ENCODE data around the gene MRPL55. TPM values are rescaled to one million over a fixed set of nuclear protein-coding genes. Genes with fewer than 3 reads are reported as not detected.

MRPL55 gene
- total and polyA plus RNA-seq, 2 of the 4 experiments (the other 2 are of a cell fraction), result 48.9 to 95.4 TPM

- Histone ChIP-seq H3K27ac (ENCODE audit: insufficient read depth, low read length) (no peak overlapping the region), H3K36me3 (ENCODE audit: control insufficient read depth, insufficient read depth, low read length) (peaks cover 13% of the 10 kb centered on the region), H2AK9ac (replicated peaks; ENCODE audit: low read depth, low read length, poor library complexity) (no peak overlapping the region), H3K18ac (ENCODE audit: low read depth, low read length) (no peak overlapping the region), H4K91ac (ENCODE audit: insufficient read depth, low read depth, low read length) (no peak overlapping the region), H3K4me2 (ENCODE audit: low read depth, low read length) (peak overlapping the region; percentile 72), H3K27me3 (ENCODE audit: control insufficient read depth, insufficient read depth, low read length) (no peaks in the 10 kb centered on the region), H3K56ac (ENCODE audit: extremely low read depth, insufficient read depth, low read length) (no peak overlapping the region), H2BK5ac (ENCODE audit: low read depth, low read length, poor library complexity, severe bottlenecking) (no peak overlapping the region), H4K8ac (ENCODE audit: low read depth in 2 of 2, low read length in 2 of 2) (no peak overlapping the region), H4K20me1 (ENCODE audit: insufficient read depth, low read length) (no peaks in the 10 kb centered on the region), H3K23ac (ENCODE audit: low read depth, low read length) (no peak overlapping the region), H3K4ac (ENCODE audit: low read depth, low read length) (no peak overlapping the region), H3K9me1 (ENCODE audit: insufficient read depth, low read length) (no peaks in the 10 kb centered on the region), H2AFZ (replicated peaks; ENCODE audit: low read length, poor library complexity) (no peak overlapping the region), H3K9me3 (ENCODE audit: control insufficient read depth, insufficient read depth, low read length) (no peaks in the 10 kb centered on the region), H4K5ac (ENCODE audit: low read depth, low read length) (no peak overlapping the region), H2BK120ac (ENCODE audit: low read depth, low read length) (no peak overlapping the region), H2BK20ac (ENCODE audit: low read depth, low read length) (no peak overlapping the region), H2BK15ac (ENCODE audit: low read depth, low read length) (no peak overlapping the region), H3K9ac (ENCODE audit: low read depth, low read length) (no peak overlapping the region), H3K14ac (replicated peaks; ENCODE audit: low read depth, low read length) (no peak overlapping the region), H2AK5ac (ENCODE audit: low read depth, low read length) (no peak overlapping the region), H3K79me1 (ENCODE audit: low read depth in 1 of 2, low read length in 2 of 2) (peaks cover 11 to 32% of the 10 kb centered on the region in 2 experiments; a peak in 3 of 4 replicates), H3K4me3 (ENCODE audit: insufficient read depth, low read depth, low read length) (no peak overlapping the region), H3K4me1 (ENCODE audit: control insufficient read depth, insufficient read depth, low read length) (peaks cover 3% of the 10 kb centered on the region)
- TF ChIP-seq CTCF (conservative IDR thresholded peaks at IDR 0.05; ENCODE audit: low read depth, low read length) (no peak), USF2 (IDR thresholded peaks at IDR 0.05; ENCODE audit: low read depth, low read length) (no peak), CEBPB (IDR thresholded peaks at IDR 0.05; ENCODE audit: low read depth, low read length) (no peak), FOS (IDR thresholded peaks at IDR 0.05; ENCODE audit: low read depth, low read length) (no peak), CHD1 (IDR thresholded peaks at IDR 0.05; ENCODE audit: low read depth, low read length) (no peak), MAZ (IDR thresholded peaks at IDR 0.05; ENCODE audit: borderline replicate concordance, low read depth, low read length) (no peak), POLR2A (IDR thresholded peaks at IDR 0.05; ENCODE audit: low read depth, low read length) (no peak), MAFK (IDR thresholded peaks at IDR 0.05; ENCODE audit: low read depth, low read length) (no peak), BHLHE40 (IDR thresholded peaks at IDR 0.05; ENCODE audit: low read depth, low read length) (no peak), RAD21 (IDR thresholded peaks at IDR 0.05; ENCODE audit: low read length) (no peak), RFX5 (IDR thresholded peaks at IDR 0.05; ENCODE audit: low read depth, low read length) (no peak), RCOR1 (IDR thresholded peaks at IDR 0.05; ENCODE audit: insufficient replicate concordance, low read length) (no peak), SMC3 (IDR thresholded peaks at IDR 0.05; ENCODE audit: low read depth, low read length) (no peak), NFE2L2 (IDR thresholded peaks at IDR 0.05; ENCODE audit: low read depth, low read length) (no peak), MXI1 (IDR thresholded peaks at IDR 0.05; ENCODE audit: borderline replicate concordance, low read depth, low read length) (no peak)
- intact Hi-C loops (cut with micrococcal nuclease) (no loop called here), in situ Hi-C loops (cut with MboI; ENCODE audit: low sequenced_read_pairs) (no loop called here), dilution Hi-C loops (cut with HindIII; ENCODE audit: low sequenced_read_pairs, unreplicated experiment) (no loop called here)
- BruUV-seq (replicated peaks), result no TSS peak
- no CpG with 5 or more reads among the region's 7 CpGs for WGBS, 2 experiments (ENCODE audit: extremely low coverage in 2 of 2, insufficient read length in 1 of 2)
- ATAC-seq (ENCODE audit: low read depth) (no peak), DNase-seq (no peak)
- POLR2A ChIA-PET (ENCODE audit: unreplicated experiment), result no interaction called here
- CTCF ChIA-PET, result interaction anchor here (1.1 kb wide), 1 partner anchor 9 kb away, joined by 3 read pairs; no protein-coding TSS in a partner anchor
These were observed 1.5 kb upstream of the MRPL55 start for GRCh38 chr1:228110556-228110955.
